Peyer's patch (tissue), 4 donors: ENCODE measurements around the gene CCDC185. TPM values are rescaled to one million over a fixed set of nuclear protein-coding genes. Genes with fewer than 3 reads are reported as not detected.

Experiments
- DNase-seq, 3 donors: peaks; one replicate each; pipeline ENCODE4 v3.0.0-alpha.2; 2017 to 2019
- H3K27ac ChIP-seq, 4 donors: fragments of 200-600 bp; sonication (generic); one replicate each; pipeline ENCODE4 v1.5.1; 2016 to 2019
- H3K27me3 ChIP-seq, 2 donors: fragments of 200-600 bp; sonication (generic); one replicate each; pipeline ENCODE4 v1.5.1; 2019
- H3K36me3 ChIP-seq, 3 donors: fragments of 200-600 bp; sonication (generic); one replicate each; pipeline ENCODE4 v1.5.1; 2016 to 2019
- H3K4me1 ChIP-seq, 4 donors: fragments of 200-600 bp; sonication (generic); one replicate each; pipeline ENCODE4 v1.5.1; 2016 to 2019
- H3K4me3 ChIP-seq, 4 donors: fragments of 200-600 bp; sonication (generic); 1 replicate in 3 of 4; 2 replicates in 1 of 4; pipeline ENCODE4 v1.5.1; 2016 to 2019; ENCODE audit warnings: mild to moderate bottlenecking in 1 of 4
- H3K9me3 ChIP-seq, 4 donors: fragments of 200-600 bp; sonication (generic); one replicate each; pipeline ENCODE4 v1.5.1; 2016 to 2019; ENCODE audit warnings: mild to moderate bottlenecking in 1 of 4
- CTCF ChIP-seq, 6 experiments: fragments of 450-650 bp in 4 of 6; fragments of 200-600 bp in 2 of 6; sonication (generic) in 1 of 6; IDR thresholded peaks; one replicate each; pipeline ENCODE4 v1.5.1; 2017 to 2019; ENCODE audit warnings: antibody characterized with exemption in 6 of 6, mild to moderate bottlenecking in 3 of 6, moderate library complexity in 1 of 6
- POLR2A ChIP-seq, 2 donors: fragments of 450-650 bp; IDR thresholded peaks; one replicate each; pipeline ENCODE4 v1.5.1; 2017; ENCODE audit warnings: antibody characterized with exemption in 2 of 2, mild to moderate bottlenecking in 2 of 2, moderate library complexity in 2 of 2
- total RNA-seq, 4 donors: library from RNA; depleted of rRNA; stranded (reverse); fragments of >200 nt; gene quantifications; one replicate each; pipeline ENCODE4 v1.1.0, GENCODE V29; 2016

The CCDC185 gene
- total RNA-seq = not detected

GRCh38 chr1:223393275-223394214 is at the start of gene CCDC185:
Gene CCDC185, plus strand, starts transcription at chr1:223393415. Its CDS starts 61 bp downstream, at chr1:223393476.
- Histone ChIP-seq H3K27me3 (peaks cover 0 to 8% of the 10 kb centered on the region in 2 donors), H3K4me1 (no peaks in the 10 kb centered on the region), H3K27ac (no peak within 1 kb of the TSS), H3K4me3 (peak within 1 kb of the TSS in 2 of 4 donors; percentile 16 to 29), H3K9me3 (no peaks in the 10 kb centered on the region), H3K36me3 (no peaks in the 10 kb centered on the region)
- no peak for DNase-seq
- TF ChIP-seq POLR2A (IDR thresholded peaks at IDR 0.05) (no peak), CTCF (IDR thresholded peaks at IDR 0.05) (no peak)

GRCh38 chr1:223343692-223344091 is 49.5 kb upstream of the CCDC185 start:
- no peaks in the 10 kb centered on the region for H3K27me3 ChIP-seq
- no peak overlapping the region for H3K4me3 ChIP-seq
- TF ChIP-seq CTCF (IDR thresholded peaks at IDR 0.05) (no peak), POLR2A (IDR thresholded peaks at IDR 0.05) (no peak)
- no peaks in the 10 kb centered on the region for H3K36me3 ChIP-seq
- H3K27ac ChIP-seq = no peak overlapping the region
- H3K4me1 ChIP-seq = no peaks in the 10 kb centered on the region
- no peak for DNase-seq
- no peaks in the 10 kb centered on the region for H3K9me3 ChIP-seq

- H3K4me1 ChIP-seq = no peaks in the 10 kb centered on the region
Measured at GRCh38 chr1:223344491-223344890, 48.7 kb upstream of the CCDC185 start.

GRCh38 chr1:223345720-223346119 is 47.5 kb upstream of the CCDC185 start:
- no peak overlapping the region for H3K4me3 ChIP-seq
- no peaks in the 10 kb centered on the region for H3K4me1 ChIP-seq
- DNase-seq = no peak
- H3K27ac ChIP-seq = no peak overlapping the region
- no peaks in the 10 kb centered on the region for H3K36me3 ChIP-seq
- H3K9me3 ChIP-seq = no peaks in the 10 kb centered on the region
- no peak for TF ChIP-seq CTCF (IDR thresholded peaks at IDR 0.05)
- TF ChIP-seq POLR2A (IDR thresholded peaks at IDR 0.05) = no peak
- H3K27me3 ChIP-seq = no peaks in the 10 kb centered on the region

More at GRCh38 chr1:223344491-223344890, 48.7 kb upstream of the CCDC185 start:
- Histone ChIP-seq H3K9me3 (no peaks in the 10 kb centered on the region), H3K36me3 (no peaks in the 10 kb centered on the region), H3K27ac (no peak overlapping the region), H3K27me3 (no peaks in the 10 kb centered on the region), H3K4me3 (no peak overlapping the region)
- DNase-seq = no peak
- TF ChIP-seq POLR2A (IDR thresholded peaks at IDR 0.05) = no peak

GRCh38 chr1:223346311-223346710 is 46.9 kb upstream of the CCDC185 start:
- no peak overlapping the region for H3K27ac ChIP-seq
- DNase-seq = no peak
- no peaks in the 10 kb centered on the region for H3K36me3 ChIP-seq
- H3K4me3 ChIP-seq = no peak overlapping the region
- no peaks in the 10 kb centered on the region for H3K4me1 ChIP-seq
- no peak for TF ChIP-seq CTCF (IDR thresholded peaks at IDR 0.05)
- no peak for TF ChIP-seq POLR2A (IDR thresholded peaks at IDR 0.05)
- no peaks in the 10 kb centered on the region for H3K27me3 ChIP-seq
- no peaks in the 10 kb centered on the region for H3K9me3 ChIP-seq

- Histone ChIP-seq H3K4me3 (no peak overlapping the region), H3K4me1 (no peaks in the 10 kb centered on the region), H3K36me3 (no peaks in the 10 kb centered on the region), H3K9me3 (no peaks in the 10 kb centered on the region), H3K27me3 (no peaks in the 10 kb centered on the region), H3K27ac (no peak overlapping the region)
- no peak for DNase-seq
- no peak for TF ChIP-seq POLR2A (IDR thresholded peaks at IDR 0.05)
- TF ChIP-seq CTCF (IDR thresholded peaks at IDR 0.05) = no peak
Measured at GRCh38 chr1:223347583-223347982, 45.6 kb upstream of the CCDC185 start.
